ENCODE results near the gene SEC24D.

The SEC24D gene

GRCh38 chr4:118746251-118746919, 89.5 kb downstream of the SEC24D start (continued):
- TF ChIP-seq ZBTB26 (tag by site-specific recombination; optimal IDR thresholded peaks at IDR 0.05) = no peak

GRCh38 chr4:118745357-118745756, 90.6 kb downstream of the SEC24D start:
- ChIA-PET CTCF (interaction anchor here (0.7 to 1.2 kb wide), 2 partner anchors 135 to 223 kb away, joined by 4 read pairs; no protein-coding TSS in a partner anchor), POLR2A (no interaction called here)
- no peaks in the 10 kb centered on the region for H3K9me3 ChIP-seq (ENCODE audit: control insufficient read depth, insufficient read depth, low read depth, low read length)
- no peak overlapping the region for H3K4me3 ChIP-seq (ENCODE audit: low read depth, low read length)
- H3K36me3 ChIP-seq (ENCODE audit: control insufficient read depth in 2 of 2, insufficient read depth in 1 of 2, low read length in 2 of 2) = peaks cover 0 to 41% of the 10 kb centered on the region in 2 experiments; a peak in 1 of 3 replicates
- H3K27ac ChIP-seq (ENCODE audit: extremely low read depth, low read depth, low read length) = no peak overlapping the region
- TF ChIP-seq, protein P1, sequence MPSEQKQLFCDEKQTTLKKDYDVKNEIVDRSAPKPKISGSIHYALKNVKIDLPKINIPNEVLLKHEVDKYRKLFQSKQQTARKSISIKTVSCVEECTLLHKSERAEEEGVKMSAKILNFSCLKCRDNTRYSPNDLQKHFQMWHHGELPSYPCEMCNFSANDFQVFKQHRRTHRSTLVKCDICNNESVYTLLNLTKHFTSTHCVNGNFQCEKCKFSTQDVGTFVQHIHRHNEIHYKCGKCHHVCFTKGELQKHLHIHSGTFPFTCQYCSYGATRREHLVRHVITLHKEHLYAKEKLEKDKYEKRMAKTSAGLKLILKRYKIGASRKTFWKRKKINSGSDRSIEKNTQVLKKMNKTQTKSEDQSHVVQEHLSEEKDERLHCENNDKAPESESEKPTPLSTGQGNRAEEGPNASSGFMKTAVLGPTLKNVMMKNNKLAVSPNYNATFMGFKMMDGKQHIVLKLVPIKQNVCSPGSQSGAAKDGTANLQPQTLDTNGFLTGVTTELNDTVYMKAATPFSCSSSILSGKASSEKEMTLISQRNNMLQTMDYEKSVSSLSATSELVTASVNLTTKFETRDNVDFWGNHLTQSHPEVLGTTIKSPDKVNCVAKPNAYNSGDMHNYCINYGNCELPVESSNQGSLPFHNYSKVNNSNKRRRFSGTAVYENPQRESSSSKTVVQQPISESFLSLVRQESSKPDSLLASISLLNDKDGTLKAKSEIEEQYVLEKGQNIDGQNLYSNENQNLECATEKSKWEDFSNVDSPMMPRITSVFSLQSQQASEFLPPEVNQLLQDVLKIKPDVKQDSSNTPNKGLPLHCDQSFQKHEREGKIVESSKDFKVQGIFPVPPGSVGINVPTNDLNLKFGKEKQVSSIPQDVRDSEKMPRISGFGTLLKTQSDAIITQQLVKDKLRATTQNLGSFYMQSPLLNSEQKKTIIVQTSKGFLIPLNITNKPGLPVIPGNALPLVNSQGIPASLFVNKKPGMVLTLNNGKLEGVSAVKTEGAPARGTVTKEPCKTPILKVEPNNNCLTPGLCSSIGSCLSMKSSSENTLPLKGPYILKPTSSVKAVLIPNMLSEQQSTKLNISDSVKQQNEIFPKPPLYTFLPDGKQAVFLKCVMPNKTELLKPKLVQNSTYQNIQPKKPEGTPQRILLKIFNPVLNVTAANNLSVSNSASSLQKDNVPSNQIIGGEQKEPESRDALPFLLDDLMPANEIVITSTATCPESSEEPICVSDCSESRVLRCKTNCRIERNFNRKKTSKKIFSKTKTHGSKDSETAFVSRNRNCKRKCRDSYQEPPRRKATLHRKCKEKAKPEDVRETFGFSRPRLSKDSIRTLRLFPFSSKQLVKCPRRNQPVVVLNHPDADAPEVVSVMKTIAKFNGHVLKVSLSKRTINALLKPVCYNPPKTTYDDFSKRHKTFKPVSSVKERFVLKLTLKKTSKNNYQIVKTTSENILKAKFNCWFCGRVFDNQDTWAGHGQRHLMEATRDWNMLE (tag by site-specific recombination; conservative IDR thresholded peaks at IDR 0.05; ENCODE audit: low read depth) = no peak
- TF ChIP-seq KLF17 (tag by site-specific recombination; IDR thresholded peaks at IDR 0.05) (no peak), ZFP3 (tag by site-specific recombination; IDR thresholded peaks at IDR 0.05; ENCODE audit: low read depth) (no peak)
- TF ChIP-seq, protein P2, sequence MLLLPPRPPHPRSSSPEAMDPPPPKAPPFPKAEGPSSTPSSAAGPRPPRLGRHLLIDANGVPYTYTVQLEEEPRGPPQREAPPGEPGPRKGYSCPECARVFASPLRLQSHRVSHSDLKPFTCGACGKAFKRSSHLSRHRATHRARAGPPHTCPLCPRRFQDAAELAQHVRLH (tag by site-specific recombination; IDR thresholded peaks at IDR 0.05) = no peak
- TF ChIP-seq, protein P3, sequence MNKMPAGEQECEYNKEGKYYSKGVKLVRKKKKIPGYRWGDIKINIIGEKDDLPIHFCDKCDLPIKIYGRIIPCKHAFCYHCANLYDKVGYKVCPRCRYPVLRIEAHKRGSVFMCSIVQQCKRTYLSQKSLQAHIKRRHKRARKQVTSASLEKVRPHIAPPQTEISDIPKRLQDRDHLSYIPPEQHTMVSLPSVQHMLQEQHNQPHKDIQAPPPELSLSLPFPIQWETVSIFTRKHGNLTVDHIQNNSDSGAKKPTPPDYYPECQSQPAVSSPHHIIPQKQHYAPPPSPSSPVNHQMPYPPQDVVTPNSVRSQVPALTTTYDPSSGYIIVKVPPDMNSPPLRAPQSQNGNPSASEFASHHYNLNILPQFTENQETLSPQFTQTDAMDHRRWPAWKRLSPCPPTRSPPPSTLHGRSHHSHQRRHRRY (tag by site-specific recombination; IDR thresholded peaks at IDR 0.05) = no peak
- H3K4me1 ChIP-seq (ENCODE audit: control insufficient read depth, insufficient read depth, low read length) = no peaks in the 10 kb centered on the region

- Histone ChIP-seq H3K4me1 (ENCODE audit: control insufficient read depth, insufficient read depth, low read length) (no peaks in the 10 kb centered on the region), H3K27ac (ENCODE audit: extremely low read depth, low read depth, low read length) (no peak overlapping the region), H3K36me3 (ENCODE audit: control insufficient read depth in 2 of 2, insufficient read depth in 1 of 2, low read length in 2 of 2) (peaks cover 0 to 49% of the 10 kb centered on the region in 2 experiments; a peak in 1 of 3 replicates), H3K4me3 (ENCODE audit: low read depth, low read length) (no peak overlapping the region), H3K9me3 (ENCODE audit: control insufficient read depth, insufficient read depth, low read depth, low read length) (no peaks in the 10 kb centered on the region)
- CTCF ChIA-PET = interaction anchor here (1.4 kb wide), 1 partner anchor 28 kb away, joined by 3 read pairs; no protein-coding TSS in a partner anchor
- POLR2A ChIA-PET = no interaction called here
- no peak for TF ChIP-seq ZNF501 (tag by site-specific recombination; IDR thresholded peaks at IDR 0.05)
- TF ChIP-seq ZNF133 (tag by site-specific recombination; IDR thresholded peaks at IDR 0.05) = no peak
- TF ChIP-seq ZNF433 (tag by site-specific recombination; IDR thresholded peaks at IDR 0.05; ENCODE audit: low read depth) = no peak
- TF ChIP-seq EGR2 (tag by site-specific recombination; IDR thresholded peaks at IDR 0.05; ENCODE audit: low read depth) = no peak
- no peak for TF ChIP-seq ZFP3 (tag by site-specific recombination; IDR thresholded peaks at IDR 0.05; ENCODE audit: low read depth)
- TF ChIP-seq SP2 (tag by site-specific recombination; IDR thresholded peaks at IDR 0.05) = no peak
- TF ChIP-seq ZNF521 (tag by site-specific recombination; IDR thresholded peaks at IDR 0.05) = no peak
- no peak for TF ChIP-seq ZNF664 (tag by site-specific recombination; IDR thresholded peaks at IDR 0.05)
Observed at GRCh38 chr4:118743867-118744266, 92.1 kb downstream of the SEC24D start.

Data from HEK293 (cell line).